Immature natural killer cell (primary cell): ENCODE results near the gene ARHGEF19. TPM values are rescaled to one million over a fixed set of nuclear protein-coding genes. Genes with fewer than 3 reads are reported as not detected.
A peak's percentile ranks its signal among the peaks of the same experiment; 100 is the strongest.
"Not testable (repeated sequence)": the region's sequence is repeated elsewhere in the genome, so short reads cannot be mapped to it uniquely, and the experiment has no call there.

Experiments used
- DNase-seq, 3 donors: peaks; one replicate each; pipeline ENCODE4 v3.0.0; 2022; ENCODE audit warnings: mixed read lengths in 1 of 3
- H3K27ac Mint-ChIP-seq, 6 donors: one replicate each; pipeline ENCODE4 v1.8.0; 2020; ENCODE audit warnings: mixed read lengths in 6 of 6, mild to moderate bottlenecking in 5 of 6, inconsistent platforms in 4 of 6, moderate library complexity in 3 of 6
- H3K27me3 Mint-ChIP-seq, 3 donors: one replicate each; pipeline ENCODE4 v1.8.0; 2020 to 2021; ENCODE audit warnings: low read depth in 3 of 3, mild to moderate bottlenecking in 3 of 3, mixed read lengths in 3 of 3, moderate library complexity in 3 of 3, inconsistent platforms in 1 of 3
- H3K36me3 Mint-ChIP-seq, 3 donors: one replicate each; pipeline ENCODE4 v1.8.0; 2020; ENCODE audit warnings: mixed read lengths in 3 of 3, inconsistent platforms in 2 of 3, mild to moderate bottlenecking in 2 of 3
- H3K4me1 Mint-ChIP-seq, 2 donors: one replicate each; pipeline ENCODE4 v1.8.0; 2020; ENCODE audit warnings: inconsistent platforms in 2 of 2, mild to moderate bottlenecking in 2 of 2, mixed read lengths in 2 of 2, moderate library complexity in 1 of 2
- H3K4me3 Mint-ChIP-seq, 5 donors: one replicate each; pipeline ENCODE4 v1.8.0; 2020; ENCODE audit warnings: mild to moderate bottlenecking in 5 of 5, mixed read lengths in 5 of 5, inconsistent platforms in 3 of 5, moderate library complexity in 3 of 5
- H3K9me3 Mint-ChIP-seq, 6 donors: one replicate each; pipeline ENCODE4 v1.8.0; 2020; ENCODE audit warnings: mild to moderate bottlenecking in 6 of 6, mixed read lengths in 6 of 6, inconsistent platforms in 4 of 6, moderate library complexity in 3 of 6
- polyA plus RNA-seq, 3 donors: library from polyadenylated mRNA; unstranded; fragments of 300-500 nt; fragmentation: Illumina TruSeq; gene quantifications; one replicate each; pipeline ENCODE4 v1.2.3, GENCODE V29; 2021

Gene ARHGEF19
- polyA plus RNA-seq, 3 donors from 2014 or later: 6.1 to 14.3 (median 14.0) TPM

- peaks cover 0 to 3% (median 2%) of the 10 kb centered on the region in 3 donors for H3K27me3 Mint-ChIP-seq
Measured at GRCh38 chr1:16248603-16249516, 36.4 kb upstream of the ARHGEF19 start.

GRCh38 chr1:16248007-16248436, 35.6 kb upstream of the ARHGEF19 start:
- H3K27ac Mint-ChIP-seq: peak overlapping the region in 1 of 6 donors; percentile 36
- DNase-seq: no peak
- H3K36me3 Mint-ChIP-seq: peaks cover 0 to 34% (median 3%) of the 10 kb centered on the region in 3 donors

More at GRCh38 chr1:16248603-16249516, 36.4 kb upstream of the ARHGEF19 start:
- no peak for DNase-seq
- no peak overlapping the region for H3K4me3 Mint-ChIP-seq
- peak overlapping the region; percentile 33 to 80 (median 60) for H3K27ac Mint-ChIP-seq
- H3K9me3 Mint-ChIP-seq: no peaks in the 10 kb centered on the region
- H3K36me3 Mint-ChIP-seq: peaks cover 0 to 34% (median 3%) of the 10 kb centered on the region in 3 donors
- H3K4me1 Mint-ChIP-seq: peaks cover 18 to 28% of the 10 kb centered on the region in 2 donors

GRCh38 chr1:16247441-16247840, 35.0 kb upstream of the ARHGEF19 start:
- Mint-ChIP-seq H3K9me3 (no peaks in the 10 kb centered on the region), H3K27me3 (peaks cover 0 to 3% (median 2%) of the 10 kb centered on the region in 3 donors), H3K4me3 (no peak overlapping the region), H3K36me3 (peaks cover 0 to 29% (median 3%) of the 10 kb centered on the region in 3 donors), H3K27ac (peak overlapping the region in 2 of 6 donors; percentile 55 to 64), H3K4me1 (peaks cover 18 to 28% of the 10 kb centered on the region in 2 donors)
- no peak for DNase-seq

More at GRCh38 chr1:16248007-16248436, 35.6 kb upstream of the ARHGEF19 start:
- Mint-ChIP-seq H3K27me3 (peaks cover 0 to 3% (median 2%) of the 10 kb centered on the region in 3 donors), H3K4me1 (peaks cover 18 to 28% of the 10 kb centered on the region in 2 donors), H3K9me3 (no peaks in the 10 kb centered on the region), H3K4me3 (no peak overlapping the region)

- Mint-ChIP-seq H3K27me3 (peaks cover 0 to 3% (median 2%) of the 10 kb centered on the region in 3 donors), H3K4me3 (no peak overlapping the region), H3K9me3 (no peaks in the 10 kb centered on the region), H3K36me3 (peaks cover 0 to 26% (median 3%) of the 10 kb centered on the region in 3 donors), H3K4me1 (peaks cover 18 to 28% of the 10 kb centered on the region in 2 donors), H3K27ac (peak overlapping the region in 1 of 6 donors; percentile 64)
- no peak for DNase-seq
Measured at GRCh38 chr1:16246961-16247360, 34.5 kb upstream of the ARHGEF19 start.

GRCh38 chr1:16246239-16246638, 33.8 kb upstream of the ARHGEF19 start:
- H3K27me3 Mint-ChIP-seq, DNase-seq, H3K4me3 Mint-ChIP-seq, H3K27ac Mint-ChIP-seq, H3K9me3 Mint-ChIP-seq: not testable (repeated sequence)
- peaks cover 18 to 28% of the 10 kb centered on the region in 2 donors for H3K4me1 Mint-ChIP-seq
- H3K36me3 Mint-ChIP-seq: peaks cover 0 to 20% (median 0%) of the 10 kb centered on the region in 3 donors

GRCh38 chr1:16245476-16246196, 33.2 kb upstream of the ARHGEF19 start:
- Mint-ChIP-seq H3K36me3 (peaks cover 0 to 16% (median 0%) of the 10 kb centered on the region in 3 donors), H3K27ac (no peak overlapping the region), H3K4me1 (peaks cover 18 to 28% of the 10 kb centered on the region in 2 donors), H3K4me3 (no peak overlapping the region), H3K27me3 (peaks cover 0 to under 1% (median 0%) of the 10 kb centered on the region in 3 donors), H3K9me3 (no peaks in the 10 kb centered on the region)
- no peak for DNase-seq

GRCh38 chr1:16244650-16245285, 32.3 kb upstream of the ARHGEF19 start:
- H3K27me3 Mint-ChIP-seq: peaks cover 1 to 2% (median 2%) of the 10 kb centered on the region in 3 donors

GRCh38 chr1:16243936-16244649, 31.6 kb upstream of the ARHGEF19 start:
- H3K27ac Mint-ChIP-seq: peak overlapping the region in 5 of 6 donors; percentile 9 to 36 (median 17)
- H3K9me3 Mint-ChIP-seq: no peaks in the 10 kb centered on the region
- peak overlapping the region in 1 of 5 donors; percentile 17 for H3K4me3 Mint-ChIP-seq
- DNase-seq: peak; percentile 53 to 68 (median 56)
- H3K36me3 Mint-ChIP-seq: peaks cover 0 to 7% (median 0%) of the 10 kb centered on the region in 3 donors
- H3K4me1 Mint-ChIP-seq: peaks cover 11 to 18% of the 10 kb centered on the region in 2 donors
- H3K27me3 Mint-ChIP-seq: peaks cover 1 to 4% (median 2%) of the 10 kb centered on the region in 3 donors

More at GRCh38 chr1:16244650-16245285, 32.3 kb upstream of the ARHGEF19 start:
- no peaks in the 10 kb centered on the region for H3K9me3 Mint-ChIP-seq
- no peak overlapping the region for H3K4me3 Mint-ChIP-seq
- peaks cover 16 to 25% of the 10 kb centered on the region in 2 donors for H3K4me1 Mint-ChIP-seq
- H3K27ac Mint-ChIP-seq: no peak overlapping the region
- DNase-seq: no peak
- peaks cover 0 to 11% (median 0%) of the 10 kb centered on the region in 3 donors for H3K36me3 Mint-ChIP-seq

- no peak for DNase-seq
- H3K36me3 Mint-ChIP-seq: peaks cover 0 to 7% (median 0%) of the 10 kb centered on the region in 3 donors
- H3K4me3 Mint-ChIP-seq: no peak overlapping the region
- H3K9me3 Mint-ChIP-seq: no peaks in the 10 kb centered on the region
- peaks cover 1 to 4% (median 2%) of the 10 kb centered on the region in 3 donors for H3K27me3 Mint-ChIP-seq
- H3K4me1 Mint-ChIP-seq: peaks cover 3 to 10% of the 10 kb centered on the region in 2 donors
- no peak overlapping the region for H3K27ac Mint-ChIP-seq
Measured at GRCh38 chr1:16243215-16243610, 30.8 kb upstream of the ARHGEF19 start.

GRCh38 chr1:16242556-16243214, 30.2 kb upstream of the ARHGEF19 start:
- H3K27me3 Mint-ChIP-seq: peaks cover 3 to 5% (median 4%) of the 10 kb centered on the region in 3 donors
- H3K4me1 Mint-ChIP-seq: peaks cover 8 to 9% of the 10 kb centered on the region in 2 donors
- H3K36me3 Mint-ChIP-seq: peaks cover 0 to 7% (median 0%) of the 10 kb centered on the region in 3 donors
- H3K9me3 Mint-ChIP-seq: no peaks in the 10 kb centered on the region
- no peak overlapping the region for H3K4me3 Mint-ChIP-seq
- no peak overlapping the region for H3K27ac Mint-ChIP-seq
- DNase-seq: no peak

- Mint-ChIP-seq H3K36me3 (no peaks in the 10 kb centered on the region), H3K27ac (peak overlapping the region in 2 of 6 donors; percentile 23 to 41), H3K4me1 (peaks cover 21 to 23% of the 10 kb centered on the region in 2 donors), H3K9me3 (no peaks in the 10 kb centered on the region), H3K27me3 (peaks cover 9 to 16% (median 14%) of the 10 kb centered on the region in 3 donors), H3K4me3 (no peak overlapping the region)
- no peak for DNase-seq
Measured at GRCh38 chr1:16241221-16241708, 28.8 kb upstream of the ARHGEF19 start.

GRCh38 chr1:16239972-16240491, 27.6 kb upstream of the ARHGEF19 start:
- Mint-ChIP-seq H3K9me3 (no peaks in the 10 kb centered on the region), H3K27ac (peak overlapping the region in 5 of 6 donors; percentile 28 to 92 (median 81)), H3K27me3 (peaks cover 10 to 17% (median 15%) of the 10 kb centered on the region in 3 donors), H3K4me3 (no peak overlapping the region), H3K4me1 (peaks cover 25 to 33% of the 10 kb centered on the region in 2 donors), H3K36me3 (no peaks in the 10 kb centered on the region)
- DNase-seq: no peak
